Measurements from ENCODE around the gene SERP2. TPM values are rescaled to one million over a fixed set of nuclear protein-coding genes. Genes with fewer than 3 reads are reported as not detected.

Gene SERP2
- total RNA-seq, 4 donors from 2014 or later: 5.8 to 9.5 (median 7.4) TPM

GRCh38 chr13:44438234-44438579 lies 64.6 kb downstream of the SERP2 start:
- Histone ChIP-seq H3K27ac (replicated peaks in 1 of 4) (peak overlapping the region in 1 of 4 donors; percentile 92), H3K27me3 (no peaks in the 10 kb centered on the region), H3K36me3 (peaks cover 6 to 16% (median 15%) of the 10 kb centered on the region in 4 donors), H3K9me3 (no peaks in the 10 kb centered on the region), H3K4me1 (peaks cover 16 to 43% (median 41%) of the 10 kb centered on the region in 4 donors), H3K4me3 (no peak overlapping the region)
- DNase-seq (ENCODE audit: extremely low spot score): no peak
- TF ChIP-seq POLR2A (IDR thresholded peaks at IDR 0.05; ENCODE audit: low read depth) (no peak), POLR2AphosphoS5 (IDR thresholded peaks at IDR 0.05) (no peak), EP300 (IDR thresholded peaks at IDR 0.05) (no peak), CTCF (IDR thresholded peaks at IDR 0.05) (no peak)
- intact Hi-C loops (cut with DNase I): loop anchor here (2.0 kb wide), 2 partner anchors 387 to 531 kb away; no protein-coding TSS in a partner anchor
- WGBS: 17% methylated on average over 3 of the region's 3 CpGs

- TF ChIP-seq CTCF (IDR thresholded peaks at IDR 0.05) (no peak), EP300 (IDR thresholded peaks at IDR 0.05) (no peak), POLR2AphosphoS5 (IDR thresholded peaks at IDR 0.05) (no peak), POLR2A (IDR thresholded peaks at IDR 0.05; ENCODE audit: low read depth) (no peak)
- Histone ChIP-seq H3K4me1 (peaks cover 8 to 30% (median 28%) of the 10 kb centered on the region in 4 donors), H3K27me3 (no peaks in the 10 kb centered on the region), H3K36me3 (peaks cover 0 to 3% (median 2%) of the 10 kb centered on the region in 4 donors), H3K4me3 (no peak overlapping the region), H3K9me3 (no peaks in the 10 kb centered on the region), H3K27ac (replicated peaks in 1 of 4) (peak overlapping the region in 1 of 4 donors; percentile 10)
- WGBS: 48% methylated on average over 4 of the region's 4 CpGs
- intact Hi-C loops (cut with DNase I): loop anchor here (2.0 kb wide), 2 partner anchors 389 to 533 kb away; no protein-coding TSS in a partner anchor
- DNase-seq (ENCODE audit: extremely low spot score): no peak
Observed at GRCh38 chr13:44439452-44440024, 65.9 kb downstream of the SERP2 start.

- no peak for DNase-seq (ENCODE audit: extremely low spot score)
- H3K4me1 ChIP-seq: peaks cover 6 to 26% (median 24%) of the 10 kb centered on the region in 4 donors
- H3K36me3 ChIP-seq: no peaks in the 10 kb centered on the region
- no peak overlapping the region for H3K4me3 ChIP-seq
- TF ChIP-seq CTCF (IDR thresholded peaks at IDR 0.05): no peak
- TF ChIP-seq POLR2AphosphoS5 (IDR thresholded peaks at IDR 0.05): no peak
- no peak for TF ChIP-seq POLR2A (IDR thresholded peaks at IDR 0.05; ENCODE audit: low read depth)
- TF ChIP-seq EP300 (IDR thresholded peaks at IDR 0.05): no peak
- H3K9me3 ChIP-seq: no peaks in the 10 kb centered on the region
- intact Hi-C loops (cut with DNase I): no loop called here
- no peaks in the 10 kb centered on the region for H3K27me3 ChIP-seq
- peak overlapping the region in 1 of 4 donors; percentile 10 for H3K27ac ChIP-seq (replicated peaks in 1 of 4)
- WGBS: 88% methylated on average over 10 of the region's 10 CpGs
Observed at GRCh38 chr13:44440046-44440608, 66.5 kb downstream of the SERP2 start.

Other genes starting within 250 kb of the SERP2 start
- gene TSC22D1, start 202.5 kb downstream of the SERP2 start, total RNA-seq: 100 to 1,000 TPM; 199 to 263 (median 248) TPM

Data from esophagus muscularis mucosa (tissue), 4 donors.